GM12878 (cell line): ENCODE measurements around the gene ADCYAP1R1. TPM values are rescaled to one million over a fixed set of nuclear protein-coding genes. Genes with fewer than 3 reads are reported as not detected.

Experiments used
- ATAC-seq: fragments of 200-7000 bp; cut with Tn5 transposase; 3 replicates; pipeline ENCODE4 v1.9.1; 2020; ENCODE audit warnings: mild to moderate bottlenecking, moderate library complexity
- BruUV-seq: library from RNA; stranded (reverse); fragments of 400-500 nt; replicated peaks from 2 replicates; lab custom pipeline; 2021; lab: Mats Ljungman, UMichigan
- CTCF ChIA-PET: fragments of 300-600 bp; sonication (Branson Sonifier 250); formaldehyde crosslinking; extraction: SDS; loops from one replicate; lab custom pipeline; 2021; ENCODE audit warnings: inconsistent platforms; lab: Yijun Ruan, JAX
- POLR2A ChIA-PET: fragments of 350-600 bp; formaldehyde crosslinking; extraction: SDS; loops from one replicate; lab custom pipeline; 2021; ENCODE audit warnings: inconsistent platforms; lab: Charles Lee
- RAD21 ChIA-PET: fragments of 300-600 bp; sonication (Branson Sonifier 250); formaldehyde crosslinking; loops from one replicate; lab custom pipeline; 2023; ENCODE audit warnings: antibody characterized with exemption; ENCODE audit not compliant: unreplicated experiment; lab: Charles Lee
- SMC1A ChIA-PET: fragments of 300-600 bp; sonication (Branson Sonifier 250); formaldehyde crosslinking; loops from one replicate; lab custom pipeline; 2023; ENCODE audit not compliant: unreplicated experiment, uncharacterized antibody; lab: Charles Lee
- DNase-seq: peaks from one replicate; pipeline ENCODE4 v3.0.0-alpha.2; 2011; ENCODE audit warnings: low read depth, low spot score
- FAIRE-seq: peaks from 3 replicates; lab custom pipeline; 2011; peaks lifted over from hg19 to GRCh38; lab: Jason Lieb, UNC
- H2AFZ ChIP-seq: 2 replicates; pipeline ENCODE4 v1.6.0; 2011; ENCODE audit warnings: low read depth, low read length, control low read depth; ENCODE audit not compliant: control insufficient read depth
- H3K27ac ChIP-seq: 2 replicates; pipeline ENCODE4 v1.5.1; 2011; ENCODE audit warnings: control low read depth; ENCODE audit not compliant: control insufficient read depth, insufficient read depth
- H3K27me3 ChIP-seq, 2 experiments: replicated peaks in 1 of 2; 2 replicates each; pipeline versions ENCODE4 v1.6.0 to v1.6.1; 2011; ENCODE audit warnings: low read length in 1 of 2; ENCODE audit not compliant: control insufficient read depth in 2 of 2, insufficient read depth in 2 of 2
- H3K36me3 ChIP-seq, 2 experiments: 2 replicates each; pipeline ENCODE4 v1.5.1; 2011; ENCODE audit warnings: low read length in 1 of 2; ENCODE audit not compliant: control insufficient read depth in 2 of 2, insufficient read depth in 2 of 2
- H3K4me1 ChIP-seq: 2 replicates; pipeline ENCODE4 v1.6.1; 2011; ENCODE audit warnings: mild to moderate bottlenecking, low read length, moderate library complexity, mixed read lengths; ENCODE audit not compliant: control insufficient read depth, insufficient read depth
- H3K4me2 ChIP-seq: 2 replicates; pipeline ENCODE4 v1.6.0; 2011; ENCODE audit warnings: control low read depth; ENCODE audit not compliant: control insufficient read depth, insufficient read depth
- H3K4me3 ChIP-seq: fragments of 200-600 bp; sonication (generic); 2 replicates; pipeline ENCODE4 v1.5.1; 2016
- H3K79me2 ChIP-seq: 2 replicates; pipeline ENCODE4 v1.6.0; 2011; ENCODE audit warnings: low read length; ENCODE audit not compliant: control insufficient read depth, insufficient read depth
- H3K9ac ChIP-seq: 2 replicates; pipeline ENCODE4 v1.8.0; 2011; ENCODE audit warnings: low read length, control low read depth, mixed read lengths; ENCODE audit not compliant: control insufficient read depth, insufficient read depth
- H3K9me3 ChIP-seq: replicated peaks from 3 replicates; pipeline ENCODE4 v1.5.1; 2011; ENCODE audit warnings: mild to moderate bottlenecking, low read length; ENCODE audit not compliant: control insufficient read depth, insufficient read depth
- H4K20me1 ChIP-seq: 2 replicates; pipeline ENCODE4 v1.6.0; 2011; ENCODE audit not compliant: control insufficient read depth, insufficient read depth
- CHD2 ChIP-seq: IDR thresholded peaks from 2 replicates; pipeline ENCODE4 v1.6.1; 2011; ENCODE audit warnings: low read depth, low read length, improper control_type of control experiment, borderline replicate concordance
- CREB1 ChIP-seq: IDR thresholded peaks from 2 replicates; pipeline ENCODE4 v1.6.1; 2012; ENCODE audit warnings: low read depth, mild to moderate bottlenecking, inconsistent platforms
- EGR1 ChIP-seq, 2 experiments: IDR thresholded peaks; 1 replicate in 1 of 2; 2 replicates in 1 of 2; pipeline ENCODE4 v1.6.1; 2011 to 2012; ENCODE audit warnings: low read depth in 2 of 2, low read length in 2 of 2, borderline replicate concordance in 1 of 2, mild to moderate bottlenecking in 1 of 2, moderate library complexity in 1 of 2
- HDGF ChIP-seq: fragments of 450-650 bp; IDR thresholded peaks from 2 replicates; pipeline ENCODE4 v1.6.1; 2016; ENCODE audit warnings: antibody characterized with exemption
- JUND ChIP-seq: IDR thresholded peaks from 2 replicates; pipeline ENCODE4 v1.6.1; 2012; ENCODE audit warnings: low read depth, mild to moderate bottlenecking, low read length, improper control_type of control experiment, moderate library complexity
- KAT2A ChIP-seq: conservative IDR thresholded peaks from 2 replicates; pipeline ENCODE4 v1.6.1; 2011; ENCODE audit warnings: low read depth, low read length; ENCODE audit not compliant: control insufficient read depth
- MEF2A ChIP-seq: IDR thresholded peaks from 2 replicates; pipeline ENCODE4 v1.6.1; 2011; ENCODE audit warnings: low read depth, mild to moderate bottlenecking, low read length, moderate library complexity; ENCODE audit not compliant: insufficient read depth
- MYC ChIP-seq: IDR thresholded peaks from 2 replicates; pipeline ENCODE4 v1.6.1; 2011; ENCODE audit warnings: mild to moderate bottlenecking, low read length, moderate library complexity, inconsistent platforms; ENCODE audit not compliant: insufficient read depth, insufficient replicate concordance, insufficient read length, severe bottlenecking
- NR2F1 ChIP-seq: fragments of 450-650 bp; conservative IDR thresholded peaks from 2 replicates; pipeline ENCODE4 v1.6.1; 2017; ENCODE audit warnings: mild to moderate bottlenecking
- PAX8 ChIP-seq: fragments of 450-650 bp; IDR thresholded peaks from 2 replicates; pipeline ENCODE4 v1.6.1; 2017; ENCODE audit warnings: mild to moderate bottlenecking, moderate library complexity
- PKNOX1 ChIP-seq: fragments of 450-650 bp; IDR thresholded peaks from 2 replicates; pipeline ENCODE4 v1.6.1; 2016; ENCODE audit warnings: mild to moderate bottlenecking
- PML ChIP-seq: IDR thresholded peaks from 2 replicates; pipeline ENCODE4 v1.6.1; 2012; ENCODE audit warnings: low read length, inconsistent platforms
- RAD21 ChIP-seq: IDR thresholded peaks from 2 replicates; pipeline ENCODE4 v1.6.1; 2011; ENCODE audit warnings: mild to moderate bottlenecking, low read depth, low read length, moderate library complexity; ENCODE audit not compliant: insufficient read depth
- RUNX3 ChIP-seq: IDR thresholded peaks from 2 replicates; pipeline ENCODE4 v1.6.1; 2012; ENCODE audit warnings: low read length, inconsistent platforms
- STAT1 ChIP-seq: fragments of 450-650 bp; conservative IDR thresholded peaks from 2 replicates; pipeline ENCODE4 v1.6.1; 2014; ENCODE audit warnings: antibody characterized with exemption, mild to moderate bottlenecking
- ZBED1 ChIP-seq: IDR thresholded peaks from 2 replicates; pipeline ENCODE4 v1.6.1; 2016; ENCODE audit warnings: borderline replicate concordance
- ZNF217 ChIP-seq: fragments of 450-650 bp; IDR thresholded peaks from 2 replicates; pipeline ENCODE4 v1.6.1; 2017; ENCODE audit warnings: antibody characterized with exemption, mild to moderate bottlenecking
- ZNF622 ChIP-seq: fragments of 450-650 bp; IDR thresholded peaks from 2 replicates; pipeline ENCODE4 v1.6.1; 2017; ENCODE audit warnings: mild to moderate bottlenecking, inconsistent platforms
- WGBS: methylation state at CpG from one replicate; pipeline ENCODE4 v1.1.6; 2016; ENCODE audit warnings: low lambda C conversion rate; ENCODE audit not compliant: insufficient replicate concordance, insufficient coverage; ENCODE audit errors: missing lambda C conversion rate; 5-methylcytosine and 5-hydroxymethylcytosine counted together
- in situ Hi-C: fragments of 300-500 bp; cut with MboI; formaldehyde crosslinking; loops from 9 replicates; pipeline ENCODE4 v1.14.3; 2018; ENCODE audit warnings: mixed read lengths
- intact Hi-C: fragments of 100-400 bp; cut with micrococcal nuclease; formaldehyde crosslinking; loops from one replicate; pipeline ENCODE4 v1.14.2; 2022; ENCODE audit not compliant: unreplicated experiment
- polyA plus RNA-seq, 11 experiments: library from polyadenylated mRNA; depleted of rRNA in 4 of 11; unstranded in 6 of 11; stranded (reverse) in 5 of 11; fragments of >200 nt; fragmentation: Nextera tagmentation in 4 of 11; fragmentation: Illumina TruSeq in 1 of 11; extraction: Ambion mirVana in 4 of 11; extraction: Trizol in 1 of 11; gene quantifications; 1 replicate in 1 of 11; 2 replicates in 10 of 11; pipeline versions ENCODE4 v1.2.1 to v1.2.3, GENCODE V29; 2011 to 2016; ENCODE audit warnings: inconsistent platforms in 2 of 11, missing spikeins in 2 of 11, low read depth in 1 of 11
- total RNA-seq, 4 experiments: library from RNA; depleted of rRNA in 3 of 4; stranded (reverse); fragments of >200 nt in 3 of 4; fragmentation: Illumina TruSeq in 1 of 4; extraction: Trizol in 1 of 4; gene quantifications; 2 replicates each; pipeline versions ENCODE4 v1.2.1 to v1.2.3, GENCODE V29; 2013 to 2021
- TF ChIP-seq, protein P1 (sequence below): fragments of 450-650 bp; IDR thresholded peaks from 2 replicates; pipeline ENCODE4 v1.6.1; 2016; ENCODE audit warnings: mild to moderate bottlenecking
- TF ChIP-seq, protein P2 (sequence below): fragments of 450-650 bp; formaldehyde crosslinking; IDR thresholded peaks from 2 replicates; pipeline ENCODE4 v1.4.0; 2020; ENCODE audit warnings: mild to moderate bottlenecking, moderate library complexity

ADCYAP1R1 gene
- total and polyA plus RNA-seq, 10 of the 15 experiments (the other 5 are each of a cell fraction or from before 2014, with no cell fraction given): not detected

DNA sequence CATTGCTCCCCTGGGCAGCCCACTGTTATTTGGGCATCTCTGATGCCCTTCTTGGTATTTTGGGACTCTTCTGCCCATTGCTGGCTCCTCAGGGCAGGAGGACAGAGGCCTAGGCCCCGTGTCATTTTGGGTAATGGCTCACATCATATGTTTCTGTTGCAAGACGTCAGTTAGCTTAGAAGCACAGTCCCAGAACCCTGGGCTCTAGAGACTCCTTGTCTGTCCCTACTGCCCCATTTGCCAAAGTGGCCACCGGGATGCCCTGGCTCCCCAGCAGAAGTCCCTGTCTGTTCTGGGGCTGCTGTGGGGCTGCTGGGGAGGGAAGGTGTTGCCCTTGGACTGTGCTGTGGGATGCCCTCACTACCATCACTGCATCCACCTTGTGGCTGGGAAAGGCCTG is 48.8 kb downstream of the ADCYAP1R1 start:
- ATAC-seq: no peak
- Histone ChIP-seq H2AFZ (no peak overlapping the region), H3K27me3 (no peaks in the 10 kb centered on the region; a peak in 1 of 4 replicates), H3K79me2 (no peaks in the 10 kb centered on the region), H3K9me3 (no peaks in the 10 kb centered on the region), H3K4me2 (no peak overlapping the region), H3K27ac (no peak overlapping the region), H4K20me1 (no peaks in the 10 kb centered on the region), H3K4me1 (no peaks in the 10 kb centered on the region), H3K4me3 (no peak overlapping the region), H3K36me3 (no peaks in the 10 kb centered on the region), H3K9ac (no peak overlapping the region)
- in situ Hi-C loops (no loop called here), intact Hi-C loops (no loop called here)
- SMC1A ChIA-PET: no interaction called here
- FAIRE-seq: no peak
- CTCF ChIA-PET: no interaction called here
- no peak for DNase-seq
- POLR2A ChIA-PET: interaction anchor here (0.5 kb wide), 1 partner anchor 1726 kb away, joined by 4 read pairs; no protein-coding TSS in a partner anchor
- TF ChIP-seq RUNX3: no peak
- no peak for TF ChIP-seq CHD2
- TF ChIP-seq, protein P1, sequence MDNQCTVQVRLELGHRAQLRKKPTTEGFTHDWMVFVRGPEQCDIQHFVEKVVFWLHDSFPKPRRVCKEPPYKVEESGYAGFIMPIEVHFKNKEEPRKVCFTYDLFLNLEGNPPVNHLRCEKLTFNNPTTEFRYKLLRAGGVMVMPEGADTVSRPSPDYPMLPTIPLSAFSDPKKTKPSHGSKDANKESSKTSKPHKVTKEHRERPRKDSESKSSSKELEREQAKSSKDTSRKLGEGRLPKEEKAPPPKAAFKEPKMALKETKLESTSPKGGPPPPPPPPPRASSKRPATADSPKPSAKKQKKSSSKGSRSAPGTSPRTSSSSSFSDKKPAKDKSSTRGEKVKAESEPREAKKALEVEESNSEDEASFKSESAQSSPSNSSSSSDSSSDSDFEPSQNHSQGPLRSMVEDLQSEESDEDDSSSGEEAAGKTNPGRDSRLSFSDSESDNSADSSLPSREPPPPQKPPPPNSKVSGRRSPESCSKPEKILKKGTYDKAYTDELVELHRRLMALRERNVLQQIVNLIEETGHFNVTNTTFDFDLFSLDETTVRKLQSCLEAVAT: no peak
- TF ChIP-seq ZBED1: no peak
- TF ChIP-seq PML: no peak
- TF ChIP-seq, protein P2, sequence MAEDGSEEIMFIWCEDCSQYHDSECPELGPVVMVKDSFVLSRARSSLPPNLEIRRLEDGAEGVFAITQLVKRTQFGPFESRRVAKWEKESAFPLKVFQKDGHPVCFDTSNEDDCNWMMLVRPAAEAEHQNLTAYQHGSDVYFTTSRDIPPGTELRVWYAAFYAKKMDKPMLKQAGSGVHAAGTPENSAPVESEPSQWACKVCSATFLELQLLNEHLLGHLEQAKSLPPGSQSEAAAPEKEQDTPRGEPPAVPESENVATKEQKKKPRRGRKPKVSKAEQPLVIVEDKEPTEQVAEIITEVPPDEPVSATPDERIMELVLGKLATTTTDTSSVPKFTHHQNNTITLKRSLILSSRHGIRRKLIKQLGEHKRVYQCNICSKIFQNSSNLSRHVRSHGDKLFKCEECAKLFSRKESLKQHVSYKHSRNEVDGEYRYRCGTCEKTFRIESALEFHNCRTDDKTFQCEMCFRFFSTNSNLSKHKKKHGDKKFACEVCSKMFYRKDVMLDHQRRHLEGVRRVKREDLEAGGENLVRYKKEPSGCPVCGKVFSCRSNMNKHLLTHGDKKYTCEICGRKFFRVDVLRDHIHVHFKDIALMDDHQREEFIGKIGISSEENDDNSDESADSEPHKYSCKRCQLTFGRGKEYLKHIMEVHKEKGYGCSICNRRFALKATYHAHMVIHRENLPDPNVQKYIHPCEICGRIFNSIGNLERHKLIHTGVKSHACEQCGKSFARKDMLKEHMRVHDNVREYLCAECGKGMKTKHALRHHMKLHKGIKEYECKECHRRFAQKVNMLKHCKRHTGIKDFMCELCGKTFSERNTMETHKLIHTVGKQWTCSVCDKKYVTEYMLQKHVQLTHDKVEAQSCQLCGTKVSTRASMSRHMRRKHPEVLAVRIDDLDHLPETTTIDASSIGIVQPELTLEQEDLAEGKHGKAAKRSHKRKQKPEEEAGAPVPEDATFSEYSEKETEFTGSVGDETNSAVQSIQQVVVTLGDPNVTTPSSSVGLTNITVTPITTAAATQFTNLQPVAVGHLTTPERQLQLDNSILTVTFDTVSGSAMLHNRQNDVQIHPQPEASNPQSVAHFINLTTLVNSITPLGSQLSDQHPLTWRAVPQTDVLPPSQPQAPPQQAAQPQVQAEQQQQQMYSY (CRISPR knock-in tag): no peak
- no peak for TF ChIP-seq EGR1 (IDR thresholded peaks at IDR 0.05; ENCODE audit: borderline replicate concordance in 1 of 2, low read depth in 2 of 2, low read length in 2 of 2)
- no peak for TF ChIP-seq CREB1
- no peak for TF ChIP-seq PAX8
- no peak for TF ChIP-seq KAT2A
- TF ChIP-seq STAT1: no peak
- no peak for TF ChIP-seq PKNOX1
- no peak for TF ChIP-seq MEF2A
- no peak for TF ChIP-seq MYC
- no peak for TF ChIP-seq ZNF622
- TF ChIP-seq RAD21: no peak
- TF ChIP-seq NR2F1: no peak
- no peak for TF ChIP-seq ZNF217
- TF ChIP-seq HDGF: no peak
- TF ChIP-seq JUND: no peak
- 12% methylated on average over 3 of the region's 3 CpGs for WGBS
- no TSS peak for BruUV-seq
- RAD21 ChIA-PET: no interaction called here
